Measurements from ENCODE around the gene BTG4.

The BTG4 gene

GRCh38 chr11:111540114-111540936 is 28.1 kb upstream of the BTG4 start, which contains the start of gene LAYN:
Gene LAYN (plus strand): TSS chr11:111540720. CDS start chr11:111540844, 124 bp downstream.
- Histone ChIP-seq H3K4me3 (replicated peaks; ENCODE audit: low read depth, low read length) (no peak within 1 kb of the TSS), H3K36me3 (ENCODE audit: control insufficient read depth, insufficient read depth, low read length) (no peaks in the 10 kb centered on the region), H3K27me3 (replicated peaks; ENCODE audit: control insufficient read depth, insufficient read depth, low read length) (peaks cover 2% of the 10 kb centered on the region)
- DNase-seq (ENCODE audit: extremely low read depth, insufficient read length): no peak
- TF ChIP-seq CTCF (IDR thresholded peaks at IDR 0.05; ENCODE audit: insufficient read depth, low read length, poor library complexity, severe bottlenecking): no peak

DNA sequence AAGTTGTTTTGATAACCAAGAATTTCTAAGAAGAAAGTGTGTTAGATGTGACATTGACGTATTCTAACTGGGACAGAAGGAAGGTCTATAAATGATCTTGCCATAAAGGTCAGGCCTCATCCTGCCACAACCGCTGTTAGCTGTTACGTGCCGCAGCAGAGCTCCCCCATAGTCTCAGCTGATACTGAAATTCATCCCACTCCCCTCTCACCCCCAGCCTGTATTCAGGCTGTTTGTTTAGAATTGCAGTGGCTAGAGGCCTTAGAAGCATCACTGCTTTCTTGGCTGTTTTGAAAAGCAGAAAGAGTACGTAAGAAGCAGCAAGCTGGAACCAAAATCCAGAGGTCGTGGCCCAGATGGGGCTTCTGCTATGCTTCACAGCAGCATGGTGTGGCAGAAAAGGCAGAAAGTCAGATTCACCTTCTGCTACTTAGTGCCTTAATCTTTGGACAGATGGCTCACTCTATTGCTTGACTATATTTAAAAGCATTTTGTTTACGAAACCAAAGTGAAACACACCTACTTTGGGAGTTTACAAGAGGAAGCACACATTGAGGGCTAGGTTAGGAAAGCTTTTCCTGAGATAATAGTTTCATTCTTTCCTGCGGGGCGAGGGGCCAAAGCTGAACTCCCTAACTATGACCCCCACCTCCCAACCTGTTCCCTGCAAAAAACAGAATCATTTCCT is 27.4 kb upstream of the BTG4 start:
- DNase-seq (ENCODE audit: extremely low read depth, insufficient read length): no peak
- Histone ChIP-seq H3K36me3 (ENCODE audit: control insufficient read depth, insufficient read depth, low read length) (no peaks in the 10 kb centered on the region), H3K27me3 (replicated peaks; ENCODE audit: control insufficient read depth, insufficient read depth, low read length) (peaks cover 2% of the 10 kb centered on the region), H3K4me3 (replicated peaks; ENCODE audit: low read depth, low read length) (no peak overlapping the region)
- TF ChIP-seq CTCF (IDR thresholded peaks at IDR 0.05; ENCODE audit: insufficient read depth, low read length, poor library complexity, severe bottlenecking): no peak

- peaks cover 2% of the 10 kb centered on the region for H3K27me3 ChIP-seq (replicated peaks; ENCODE audit: control insufficient read depth, insufficient read depth, low read length)
- H3K4me3 ChIP-seq (replicated peaks; ENCODE audit: low read depth, low read length): no peak overlapping the region
- no peak for TF ChIP-seq CTCF (IDR thresholded peaks at IDR 0.05; ENCODE audit: insufficient read depth, low read length, poor library complexity, severe bottlenecking)
- H3K36me3 ChIP-seq (ENCODE audit: control insufficient read depth, insufficient read depth, low read length): no peaks in the 10 kb centered on the region
- DNase-seq (ENCODE audit: extremely low read depth, insufficient read length): no peak
Measured at GRCh38 chr11:111538407-111539114, 26.4 kb upstream of the BTG4 start.

GRCh38 chr11:111537336-111537860 is 25.2 kb upstream of the BTG4 start:
- H3K27me3 ChIP-seq (replicated peaks; ENCODE audit: control insufficient read depth, insufficient read depth, low read length): peaks cover 2% of the 10 kb centered on the region
- no peaks in the 10 kb centered on the region for H3K36me3 ChIP-seq (ENCODE audit: control insufficient read depth, insufficient read depth, low read length)
- H3K4me3 ChIP-seq (replicated peaks; ENCODE audit: low read depth, low read length): no peak overlapping the region
- DNase-seq (ENCODE audit: extremely low read depth, insufficient read length): no peak
- no peak for TF ChIP-seq CTCF (IDR thresholded peaks at IDR 0.05; ENCODE audit: insufficient read depth, low read length, poor library complexity, severe bottlenecking)

GRCh38 chr11:111535281-111535680 is 23.1 kb upstream of the BTG4 start:
- no peak for DNase-seq (ENCODE audit: extremely low read depth, insufficient read length)
- Histone ChIP-seq H3K27me3 (replicated peaks; ENCODE audit: control insufficient read depth, insufficient read depth, low read length) (no peaks in the 10 kb centered on the region; the same call in 1 of the 2 replicates), H3K36me3 (ENCODE audit: control insufficient read depth, insufficient read depth, low read length) (no peaks in the 10 kb centered on the region), H3K4me3 (replicated peaks; ENCODE audit: low read depth, low read length) (no peak overlapping the region)
- no peak for TF ChIP-seq CTCF (IDR thresholded peaks at IDR 0.05; ENCODE audit: insufficient read depth, low read length, poor library complexity, severe bottlenecking)

All from GM06990 (cell line).